Activated CD4-positive, alpha-beta T cell treated with anti-CD3 and anti-CD28 coated beads, Interleukin-2, amount 50 U/mL, for 1 hour (primary cell): ENCODE results near the gene ZBTB38.

Experiments
- DNase-seq: peaks from one replicate; pipeline ENCODE4 v3.0.0-alpha.2; 2020

ZBTB38 gene

GRCh38 chr3:141368062-141368924 lies at the start of gene ZBTB38:
TSS of gene ZBTB38 (plus strand) at chr3:141368504. CDS start at chr3:141442389, 73,885 bp downstream.
- DNase-seq = no peak

GRCh38 chr3:141320399-141321108 lies 47.8 kb upstream of the ZBTB38 start:
- DNase-seq = no peak

GRCh38 chr3:141321109-141321497 lies 47.2 kb upstream of the ZBTB38 start:
- DNase-seq = no peak

GRCh38 chr3:141323936-141324704 lies 44.2 kb upstream of the ZBTB38 start:
- DNase-seq = no peak

- no peak for DNase-seq
These were observed 42.2 kb upstream of the ZBTB38 start for GRCh38 chr3:141326123-141326522.

GRCh38 chr3:141326626-141327025 lies 41.7 kb upstream of the ZBTB38 start:
- no peak for DNase-seq

GRCh38 chr3:141328286-141329166 lies 39.8 kb upstream of the ZBTB38 start:
- no peak for DNase-seq

GRCh38 chr3:141330235-141330634 lies 38.1 kb upstream of the ZBTB38 start:
- no peak for DNase-seq

- no peak for DNase-seq
These were observed 37.5 kb upstream of the ZBTB38 start for GRCh38 chr3:141330718-141331376.

GRCh38 chr3:141331377-141332318 lies 36.7 kb upstream of the ZBTB38 start:
- no peak for DNase-seq

GRCh38 chr3:141332416-141332815 lies 35.9 kb upstream of the ZBTB38 start:
- DNase-seq = no peak

- DNase-seq = no peak
These were observed 34.3 kb upstream of the ZBTB38 start for GRCh38 chr3:141333836-141334626.

- DNase-seq = no peak
These were observed 33.6 kb upstream of the ZBTB38 start for GRCh38 chr3:141334627-141335250.

GRCh38 chr3:141335531-141336061 lies 32.7 kb upstream of the ZBTB38 start:
- DNase-seq = no peak

GRCh38 chr3:141336672-141337522 lies 31.4 kb upstream of the ZBTB38 start:
- no peak for DNase-seq

GRCh38 chr3:141337523-141337854 lies 30.8 kb upstream of the ZBTB38 start:
- no peak for DNase-seq

GRCh38 chr3:141337991-141338390 lies 30.3 kb upstream of the ZBTB38 start:
- no peak for DNase-seq

GRCh38 chr3:141338881-141339280 lies 29.4 kb upstream of the ZBTB38 start:
- DNase-seq = no peak
